Testis (tissue), 2 donors: ENCODE results near the gene MACROD2.

Experiments used
- POLR2A ChIP-seq: fragments of 450-650 bp; IDR thresholded peaks from one replicate; pipeline ENCODE4 v1.6.1; 2017; ENCODE audit warnings: antibody characterized with exemption, mild to moderate bottlenecking, moderate library complexity
- TF ChIP-seq, protein P1 (sequence below), 3 experiments: fragments of 450-650 bp in 2 of 3; fragments of 200-600 bp in 1 of 3; sonication (generic) in 1 of 3; IDR thresholded peaks; one replicate each; pipeline ENCODE4 v1.5.1; 2016 to 2019; ENCODE audit warnings: antibody characterized with exemption in 3 of 3, mild to moderate bottlenecking in 2 of 3, moderate library complexity in 1 of 3

DNA sequence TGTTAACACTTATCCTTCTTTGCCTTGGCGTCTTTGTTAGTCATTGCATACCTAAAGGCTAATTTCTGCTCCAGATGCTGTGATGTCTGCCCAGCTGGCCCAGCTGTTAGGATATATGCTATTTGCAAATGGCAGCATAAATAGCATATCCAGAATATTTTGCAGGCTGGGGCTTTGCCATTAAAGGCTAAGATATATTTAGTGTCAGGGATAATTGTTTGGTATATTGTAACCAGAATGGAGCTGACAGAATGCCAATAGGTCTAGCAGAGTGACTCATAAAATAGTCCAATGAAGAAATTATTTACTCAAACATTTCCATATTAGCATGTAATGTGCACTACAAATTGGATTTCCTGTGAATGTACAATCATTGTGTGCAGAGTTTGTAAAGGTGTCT, 926.2 kb downstream of the MACROD2 start:
- TF ChIP-seq, protein P1, sequence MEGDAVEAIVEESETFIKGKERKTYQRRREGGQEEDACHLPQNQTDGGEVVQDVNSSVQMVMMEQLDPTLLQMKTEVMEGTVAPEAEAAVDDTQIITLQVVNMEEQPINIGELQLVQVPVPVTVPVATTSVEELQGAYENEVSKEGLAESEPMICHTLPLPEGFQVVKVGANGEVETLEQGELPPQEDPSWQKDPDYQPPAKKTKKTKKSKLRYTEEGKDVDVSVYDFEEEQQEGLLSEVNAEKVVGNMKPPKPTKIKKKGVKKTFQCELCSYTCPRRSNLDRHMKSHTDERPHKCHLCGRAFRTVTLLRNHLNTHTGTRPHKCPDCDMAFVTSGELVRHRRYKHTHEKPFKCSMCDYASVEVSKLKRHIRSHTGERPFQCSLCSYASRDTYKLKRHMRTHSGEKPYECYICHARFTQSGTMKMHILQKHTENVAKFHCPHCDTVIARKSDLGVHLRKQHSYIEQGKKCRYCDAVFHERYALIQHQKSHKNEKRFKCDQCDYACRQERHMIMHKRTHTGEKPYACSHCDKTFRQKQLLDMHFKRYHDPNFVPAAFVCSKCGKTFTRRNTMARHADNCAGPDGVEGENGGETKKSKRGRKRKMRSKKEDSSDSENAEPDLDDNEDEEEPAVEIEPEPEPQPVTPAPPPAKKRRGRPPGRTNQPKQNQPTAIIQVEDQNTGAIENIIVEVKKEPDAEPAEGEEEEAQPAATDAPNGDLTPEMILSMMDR (IDR thresholded peaks at IDR 0.05), result no peak
- TF ChIP-seq POLR2A, result no peak
